Panc1 (cell line): Measurements from ENCODE around the gene PRUNE2. TPM values are rescaled to one million over a fixed set of nuclear protein-coding genes. Genes with fewer than 3 reads are reported as not detected.

ENCODE experiments used
- ATAC-seq: fragments of 200-7000 bp; cut with Tn5 transposase; 2 replicates; pipeline ENCODE4 v1.9.1; 2020; ENCODE audit warnings: mild to moderate bottlenecking, moderate library complexity
- BruUV-seq: library from RNA; stranded (reverse); fragments of 400-500 nt; replicated peaks from 2 replicates; lab custom pipeline; 2021; lab: Mats Ljungman, UMichigan
- CTCF ChIA-PET: fragments of 300-600 bp; sonication (Branson Sonifier 250); formaldehyde crosslinking; loops from one replicate; lab custom pipeline; 2022; ENCODE audit warnings: antibody characterized with exemption; lab: Charles Lee
- POLR2A ChIA-PET: fragments of 300-600 bp; sonication (Branson Sonifier 250); formaldehyde crosslinking; loops from one replicate; lab custom pipeline; 2022; ENCODE audit warnings: antibody characterized with exemption; lab: Charles Lee
- DNase-seq: peaks from one replicate; pipeline ENCODE4 v3.0.0-alpha.2; 2010; ENCODE audit warnings: low read depth, low spot score
- H3K27ac ChIP-seq: 2 replicates; pipeline ENCODE4 v1.5.1; 2011; ENCODE audit warnings: mild to moderate bottlenecking, low read length, inconsistent platforms
- H3K27me3 ChIP-seq: fragments of 200-500 bp; sonication (Bioruptor generic); 2 replicates; pipeline ENCODE4 v1.6.0; 2014; ENCODE audit warnings: low read length, inconsistent platforms; ENCODE audit not compliant: control insufficient read depth, insufficient read depth
- H3K36me3 ChIP-seq: fragments of 200-500 bp; sonication (Bioruptor generic); 2 replicates; pipeline ENCODE4 v1.5.1; 2014; ENCODE audit warnings: inconsistent platforms, mild to moderate bottlenecking, low read length, moderate library complexity; ENCODE audit not compliant: control insufficient read depth, insufficient read depth
- H3K4me1 ChIP-seq: 2 replicates; pipeline ENCODE4 v1.5.1; 2011; ENCODE audit warnings: inconsistent platforms, mild to moderate bottlenecking, low read length, moderate library complexity; ENCODE audit not compliant: control insufficient read depth, insufficient read depth
- H3K4me3 ChIP-seq, 2 experiments: 2 replicates each; pipeline ENCODE4 v1.5.1; 2011 to 2012; ENCODE audit warnings: low read depth in 2 of 2, low read length in 2 of 2, mild to moderate bottlenecking in 2 of 2, inconsistent platforms in 1 of 2, moderate library complexity in 1 of 2
- H3K9me3 ChIP-seq: fragments of 200-500 bp; sonication (Bioruptor generic); 2 replicates; pipeline ENCODE4 v1.5.1; 2014; ENCODE audit warnings: low read depth, mild to moderate bottlenecking, inconsistent platforms, low read length, moderate library complexity; ENCODE audit not compliant: control insufficient read depth, insufficient read depth
- POLR2AphosphoS5 ChIP-seq: IDR thresholded peaks from 2 replicates; pipeline ENCODE4 v1.6.1; 2012; ENCODE audit warnings: mild to moderate bottlenecking, low read depth, low read length, moderate library complexity
- SIN3A ChIP-seq: IDR thresholded peaks from 2 replicates; pipeline ENCODE4 v1.6.1; 2012; ENCODE audit warnings: low read depth, mild to moderate bottlenecking, low read length, moderate library complexity, borderline replicate concordance; ENCODE audit not compliant: insufficient read depth
- TCF7L2 ChIP-seq: IDR thresholded peaks from 2 replicates; pipeline ENCODE4 v1.6.1; 2011; ENCODE audit warnings: mild to moderate bottlenecking, low read depth, low read length, inconsistent platforms
- in situ Hi-C: cut with HindIII; loops from 2 replicates; pipeline ENCODE4 v1.10.0; 2016; ENCODE audit warnings: low sequenced_read_pairs, low pct_unique_long_range_greater_than_20kb
- intact Hi-C: fragments of 100-400 bp; cut with micrococcal nuclease; formaldehyde crosslinking; loops from one replicate; pipeline ENCODE4 v1.10.0; 2022; ENCODE audit not compliant: unreplicated experiment
- total RNA-seq: library from RNA; stranded (reverse); gene quantifications from one replicate; pipeline ENCODE4 v1.2.1, GENCODE V29; 2021; ENCODE audit not compliant: unreplicated experiment
- TF ChIP-seq, protein P1 (sequence below), 2 experiments: IDR thresholded peaks; 2 replicates each; pipeline ENCODE4 v1.6.1; 2011 to 2012; ENCODE audit warnings: low read depth in 2 of 2, control low read depth in 1 of 2, low read length in 1 of 2, mild to moderate bottlenecking in 1 of 2, moderate library complexity in 1 of 2; ENCODE audit not compliant: insufficient read depth in 1 of 2
- TF ChIP-seq, protein P2 (sequence below): fragments of 450-650 bp; IDR thresholded peaks from 2 replicates; pipeline ENCODE4 v1.5.1; 2017; ENCODE audit warnings: mild to moderate bottlenecking

PRUNE2 gene
- total RNA-seq, 1 experiment from 2014 or later: 0.18 TPM

DNA sequence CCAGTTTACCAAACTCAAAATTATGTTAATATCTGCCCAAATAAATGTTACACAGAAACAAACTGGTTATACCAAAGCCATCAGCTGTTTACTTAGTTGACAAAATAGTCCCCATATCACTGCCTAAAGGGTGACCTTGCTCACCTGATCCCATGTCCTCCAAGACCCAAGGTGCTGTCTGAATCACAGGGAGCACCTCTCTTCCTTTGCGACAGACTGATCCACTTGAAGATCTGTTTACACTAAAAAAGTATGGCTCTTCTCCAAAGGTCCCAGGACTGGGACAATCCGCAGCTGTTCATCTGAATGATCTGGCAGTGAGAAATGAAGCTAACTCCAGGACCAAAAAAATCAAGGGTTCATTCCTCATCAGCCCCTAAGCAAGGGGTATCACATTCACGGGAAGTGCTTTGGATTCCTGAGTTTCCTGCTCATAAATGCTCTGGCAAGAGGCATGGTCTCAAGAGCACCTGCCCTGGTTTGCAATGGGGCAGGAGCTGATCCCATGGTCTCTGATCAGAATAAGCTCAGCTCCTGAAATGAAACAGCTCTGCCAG lies 5.0 kb downstream of the PRUNE2 start:
- no peak overlapping the region for H3K4me3 ChIP-seq
- DNase-seq: no peak
- no TSS peak for BruUV-seq
- H3K27ac ChIP-seq: no peak overlapping the region
- no peaks in the 10 kb centered on the region for H3K36me3 ChIP-seq
- ChIA-PET CTCF (no interaction called here), POLR2A (no interaction called here)
- ATAC-seq: no peak
- TF ChIP-seq, protein P1, sequence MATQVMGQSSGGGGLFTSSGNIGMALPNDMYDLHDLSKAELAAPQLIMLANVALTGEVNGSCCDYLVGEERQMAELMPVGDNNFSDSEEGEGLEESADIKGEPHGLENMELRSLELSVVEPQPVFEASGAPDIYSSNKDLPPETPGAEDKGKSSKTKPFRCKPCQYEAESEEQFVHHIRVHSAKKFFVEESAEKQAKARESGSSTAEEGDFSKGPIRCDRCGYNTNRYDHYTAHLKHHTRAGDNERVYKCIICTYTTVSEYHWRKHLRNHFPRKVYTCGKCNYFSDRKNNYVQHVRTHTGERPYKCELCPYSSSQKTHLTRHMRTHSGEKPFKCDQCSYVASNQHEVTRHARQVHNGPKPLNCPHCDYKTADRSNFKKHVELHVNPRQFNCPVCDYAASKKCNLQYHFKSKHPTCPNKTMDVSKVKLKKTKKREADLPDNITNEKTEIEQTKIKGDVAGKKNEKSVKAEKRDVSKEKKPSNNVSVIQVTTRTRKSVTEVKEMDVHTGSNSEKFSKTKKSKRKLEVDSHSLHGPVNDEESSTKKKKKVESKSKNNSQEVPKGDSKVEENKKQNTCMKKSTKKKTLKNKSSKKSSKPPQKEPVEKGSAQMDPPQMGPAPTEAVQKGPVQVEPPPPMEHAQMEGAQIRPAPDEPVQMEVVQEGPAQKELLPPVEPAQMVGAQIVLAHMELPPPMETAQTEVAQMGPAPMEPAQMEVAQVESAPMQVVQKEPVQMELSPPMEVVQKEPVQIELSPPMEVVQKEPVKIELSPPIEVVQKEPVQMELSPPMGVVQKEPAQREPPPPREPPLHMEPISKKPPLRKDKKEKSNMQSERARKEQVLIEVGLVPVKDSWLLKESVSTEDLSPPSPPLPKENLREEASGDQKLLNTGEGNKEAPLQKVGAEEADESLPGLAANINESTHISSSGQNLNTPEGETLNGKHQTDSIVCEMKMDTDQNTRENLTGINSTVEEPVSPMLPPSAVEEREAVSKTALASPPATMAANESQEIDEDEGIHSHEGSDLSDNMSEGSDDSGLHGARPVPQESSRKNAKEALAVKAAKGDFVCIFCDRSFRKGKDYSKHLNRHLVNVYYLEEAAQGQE (IDR thresholded peaks at IDR 0.05; ENCODE audit: insufficient read depth in 1 of 2, low read depth in 2 of 2, low read length in 1 of 2): no peak
- no peak for TF ChIP-seq TCF7L2
- TF ChIP-seq POLR2AphosphoS5: no peak
- TF ChIP-seq, protein P2, sequence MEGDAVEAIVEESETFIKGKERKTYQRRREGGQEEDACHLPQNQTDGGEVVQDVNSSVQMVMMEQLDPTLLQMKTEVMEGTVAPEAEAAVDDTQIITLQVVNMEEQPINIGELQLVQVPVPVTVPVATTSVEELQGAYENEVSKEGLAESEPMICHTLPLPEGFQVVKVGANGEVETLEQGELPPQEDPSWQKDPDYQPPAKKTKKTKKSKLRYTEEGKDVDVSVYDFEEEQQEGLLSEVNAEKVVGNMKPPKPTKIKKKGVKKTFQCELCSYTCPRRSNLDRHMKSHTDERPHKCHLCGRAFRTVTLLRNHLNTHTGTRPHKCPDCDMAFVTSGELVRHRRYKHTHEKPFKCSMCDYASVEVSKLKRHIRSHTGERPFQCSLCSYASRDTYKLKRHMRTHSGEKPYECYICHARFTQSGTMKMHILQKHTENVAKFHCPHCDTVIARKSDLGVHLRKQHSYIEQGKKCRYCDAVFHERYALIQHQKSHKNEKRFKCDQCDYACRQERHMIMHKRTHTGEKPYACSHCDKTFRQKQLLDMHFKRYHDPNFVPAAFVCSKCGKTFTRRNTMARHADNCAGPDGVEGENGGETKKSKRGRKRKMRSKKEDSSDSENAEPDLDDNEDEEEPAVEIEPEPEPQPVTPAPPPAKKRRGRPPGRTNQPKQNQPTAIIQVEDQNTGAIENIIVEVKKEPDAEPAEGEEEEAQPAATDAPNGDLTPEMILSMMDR: no peak
- TF ChIP-seq SIN3A: no peak
- no peaks in the 10 kb centered on the region for H3K4me1 ChIP-seq
- intact Hi-C loops: loop anchor here (10.0 kb wide), 1 partner anchor 86 kb away; no protein-coding TSS in a partner anchor
- H3K9me3 ChIP-seq: no peaks in the 10 kb centered on the region
- peaks cover 8% of the 10 kb centered on the region for H3K27me3 ChIP-seq
- in situ Hi-C loops: no loop called here

GRCh38 chr9:76898786-76899185 lies 7.1 kb downstream of the PRUNE2 start:
- Histone ChIP-seq H3K27ac (no peak overlapping the region), H3K4me1 (no peaks in the 10 kb centered on the region), H3K9me3 (no peaks in the 10 kb centered on the region), H3K27me3 (no peaks in the 10 kb centered on the region; the same call in 1 of the 2 replicates), H3K4me3 (no peak overlapping the region), H3K36me3 (no peaks in the 10 kb centered on the region)
- in situ Hi-C loops (no loop called here), intact Hi-C loops (no loop called here)
- TF ChIP-seq, protein P2: no peak
- TF ChIP-seq TCF7L2 (no peak), POLR2AphosphoS5 (no peak)
- TF ChIP-seq, protein P1 (IDR thresholded peaks at IDR 0.05; ENCODE audit: insufficient read depth in 1 of 2, low read depth in 2 of 2, low read length in 1 of 2): no peak
- BruUV-seq: no TSS peak
- no peak for ATAC-seq
- ChIA-PET CTCF (no interaction called here), POLR2A (no interaction called here)
- DNase-seq: no peak
